Measurements from ENCODE around the gene LZTS3.
"Not testable (repeated sequence)": the region's sequence is repeated elsewhere in the genome, so short reads cannot be mapped to it uniquely, and the experiment has no call there.

DNA sequence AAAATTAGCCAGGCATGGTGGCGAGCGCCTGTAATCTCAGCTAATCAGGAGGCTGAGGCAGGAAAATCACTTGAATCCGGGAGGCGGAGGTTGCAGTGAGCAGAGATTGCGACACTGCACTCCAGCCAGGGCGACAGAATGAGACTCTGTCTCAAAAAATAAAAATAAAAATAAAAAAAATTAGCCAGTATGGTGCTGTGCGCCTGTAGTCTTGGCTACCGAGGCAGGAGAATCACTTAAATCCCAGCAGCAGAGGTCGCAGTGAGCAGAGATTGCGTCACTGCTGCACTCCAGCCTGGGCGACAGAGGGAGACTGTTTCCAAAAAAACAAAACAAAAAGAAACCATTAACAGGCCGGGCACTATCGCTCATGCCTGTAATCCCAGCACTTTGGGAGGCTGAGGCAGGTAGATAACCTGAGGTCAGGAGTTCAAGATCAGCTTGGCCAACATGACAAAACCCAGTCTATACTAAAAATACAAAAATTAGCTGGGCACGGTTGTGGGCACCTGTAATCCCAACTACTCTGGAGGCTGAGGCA lies 55.4 kb downstream of the LZTS3 start:
- TF ChIP-seq, protein P1, sequence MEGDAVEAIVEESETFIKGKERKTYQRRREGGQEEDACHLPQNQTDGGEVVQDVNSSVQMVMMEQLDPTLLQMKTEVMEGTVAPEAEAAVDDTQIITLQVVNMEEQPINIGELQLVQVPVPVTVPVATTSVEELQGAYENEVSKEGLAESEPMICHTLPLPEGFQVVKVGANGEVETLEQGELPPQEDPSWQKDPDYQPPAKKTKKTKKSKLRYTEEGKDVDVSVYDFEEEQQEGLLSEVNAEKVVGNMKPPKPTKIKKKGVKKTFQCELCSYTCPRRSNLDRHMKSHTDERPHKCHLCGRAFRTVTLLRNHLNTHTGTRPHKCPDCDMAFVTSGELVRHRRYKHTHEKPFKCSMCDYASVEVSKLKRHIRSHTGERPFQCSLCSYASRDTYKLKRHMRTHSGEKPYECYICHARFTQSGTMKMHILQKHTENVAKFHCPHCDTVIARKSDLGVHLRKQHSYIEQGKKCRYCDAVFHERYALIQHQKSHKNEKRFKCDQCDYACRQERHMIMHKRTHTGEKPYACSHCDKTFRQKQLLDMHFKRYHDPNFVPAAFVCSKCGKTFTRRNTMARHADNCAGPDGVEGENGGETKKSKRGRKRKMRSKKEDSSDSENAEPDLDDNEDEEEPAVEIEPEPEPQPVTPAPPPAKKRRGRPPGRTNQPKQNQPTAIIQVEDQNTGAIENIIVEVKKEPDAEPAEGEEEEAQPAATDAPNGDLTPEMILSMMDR (IDR thresholded peaks at IDR 0.05; ENCODE audit: insufficient read depth, low read length, poor library complexity, severe bottlenecking) = not testable (repeated sequence)
- TF ChIP-seq EZH2phosphoT487 (conservative IDR thresholded peaks at IDR 0.05; ENCODE audit: low read length) = not testable (repeated sequence)

All from SU-DHL-6 (cell line).